ENCODE measurements around the gene DSCAM. TPM values are rescaled to one million over a fixed set of nuclear protein-coding genes. Genes with fewer than 3 reads are reported as not detected.

The DSCAM gene
- total RNA-seq, 8 experiments from 2014 or later, result 0.05 to 8.7 (median 4.4) TPM

- 11 to 98% (median 71%) methylated on average over 1 to 5 of the region's 5 CpGs; no CpG with 5 or more reads in 3 of the 10 experiments for WGBS, 10 experiments
- in situ Hi-C loops (cut with MboI; ENCODE audit: low pct_unique_long_range_greater_than_20kb in 2 of 9, low sequenced_read_pairs in 9 of 9, unreplicated experiment in 9 of 9), result no loop called here
- Histone ChIP-seq H3K4me3 (no peak overlapping the region), H3K27ac (no peak overlapping the region), H3K4me1 (replicated peaks in 1 of 2) (peaks cover 5 to 17% of the 10 kb centered on the region in 2 donors)
- ATAC-seq (replicated peaks in 6 of 8), result no peak
These were observed 92.5 kb downstream of the DSCAM start for GRCh38 chr21:40754466-40754865.

GRCh38 chr21:40753756-40754155 is 93.2 kb downstream of the DSCAM start:
- Histone ChIP-seq H3K27ac (no peak overlapping the region), H3K4me1 (replicated peaks in 1 of 2) (peaks cover 5 to 17% of the 10 kb centered on the region in 2 donors), H3K4me3 (no peak overlapping the region)
- no peak for ATAC-seq (replicated peaks in 6 of 8)
- in situ Hi-C loops (cut with MboI; ENCODE audit: low pct_unique_long_range_greater_than_20kb in 2 of 9, low sequenced_read_pairs in 9 of 9, unreplicated experiment in 9 of 9), result no loop called here
- WGBS, 10 experiments, result 42 to 100% (median 85%) methylated on average over 3 to 8 of the region's 8 CpGs; no CpG with 5 or more reads in 1 of the 10 experiments

- peak in 6 of 8 experiments; percentile 38 to 71 (median 64) for ATAC-seq (replicated peaks in 6 of 8)
- WGBS, 10 experiments, result 0 to 25% (median 15%) methylated on average over 1 to 2 of the region's 2 CpGs; no CpG with 5 or more reads in 4 of the 10 experiments
- in situ Hi-C loops (cut with MboI; ENCODE audit: low pct_unique_long_range_greater_than_20kb in 2 of 9, low sequenced_read_pairs in 9 of 9, unreplicated experiment in 9 of 9), result no loop called here
- Histone ChIP-seq H3K4me3 (no peak overlapping the region), H3K4me1 (replicated peaks in 1 of 2) (peaks cover 5 to 17% of the 10 kb centered on the region in 2 donors), H3K27ac (no peak overlapping the region)
These were observed 94.8 kb downstream of the DSCAM start for GRCh38 chr21:40752125-40752524.

DNA sequence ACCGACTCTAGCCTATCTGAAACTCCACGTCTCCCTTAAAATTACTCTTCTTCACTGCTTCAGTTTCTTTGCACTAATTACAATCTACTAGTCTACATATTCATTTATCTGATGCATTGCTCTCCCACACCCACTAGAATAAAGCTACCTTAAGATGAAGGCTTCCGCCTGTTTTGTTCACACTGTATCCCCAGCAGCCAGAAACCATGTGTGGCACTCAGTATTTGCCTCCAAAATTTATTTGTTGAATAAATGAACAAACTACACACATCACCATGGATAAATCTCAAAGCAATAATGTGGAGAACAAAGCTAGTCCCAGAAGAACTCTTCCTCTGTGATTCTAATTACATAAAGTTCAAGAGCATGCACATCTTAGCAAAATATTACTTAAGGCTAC is 95.7 kb downstream of the DSCAM start:
- 34 to 100% (median 100%) methylated on average over 1 to 3 of the region's 3 CpGs; no CpG with 5 or more reads in 1 of the 10 experiments for WGBS, 10 experiments
- peak in 3 of 8 experiments; percentile 32 to 63 (median 51) for ATAC-seq (replicated peaks in 6 of 8)
- in situ Hi-C loops (cut with MboI; ENCODE audit: low pct_unique_long_range_greater_than_20kb in 2 of 9, low sequenced_read_pairs in 9 of 9, unreplicated experiment in 9 of 9), result no loop called here
- Histone ChIP-seq H3K27ac (no peak overlapping the region), H3K4me3 (no peak overlapping the region), H3K4me1 (replicated peaks in 1 of 2) (peaks cover 5 to 17% of the 10 kb centered on the region in 2 donors)

DNA sequence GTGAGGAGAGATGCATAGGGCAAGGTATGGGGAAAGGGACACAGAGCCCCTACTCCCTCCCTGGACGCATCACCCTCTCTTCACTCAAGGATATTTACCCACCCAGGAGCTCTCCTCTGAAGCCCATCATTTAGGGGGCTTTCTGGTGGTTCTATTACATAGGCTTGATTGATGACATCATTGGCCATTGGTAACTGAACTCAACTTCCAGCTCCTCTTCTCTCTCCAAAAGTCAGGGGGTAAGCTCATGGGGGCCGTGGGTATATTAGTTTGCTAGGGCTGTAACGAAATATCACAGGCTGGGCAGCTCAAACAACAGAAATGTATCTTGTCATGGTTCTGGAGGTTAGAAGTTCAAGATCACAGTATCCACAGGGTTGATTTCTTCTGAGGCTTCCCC is 110.8 kb downstream of the DSCAM start:
- Histone ChIP-seq H3K4me3 (no peak overlapping the region), H3K4me1 (replicated peaks in 1 of 2) (no peaks in the 10 kb centered on the region), H3K27ac (no peak overlapping the region)
- in situ Hi-C loops (cut with MboI; ENCODE audit: low pct_unique_long_range_greater_than_20kb in 2 of 9, low sequenced_read_pairs in 9 of 9, unreplicated experiment in 9 of 9), result no loop called here
- no peak for ATAC-seq (replicated peaks in 6 of 8)
- 0 to 93% (median 36%) methylated on average over 1 to 3 of the region's 3 CpGs; no CpG with 5 or more reads in 5 of the 10 experiments for WGBS, 10 experiments

GRCh38 chr21:40733024-40733397 is 113.9 kb downstream of the DSCAM start:
- in situ Hi-C loops (cut with MboI; ENCODE audit: low pct_unique_long_range_greater_than_20kb in 2 of 9, low sequenced_read_pairs in 9 of 9, unreplicated experiment in 9 of 9), result no loop called here
- H3K27ac ChIP-seq, result no peak overlapping the region
- peak in 1 of 8 experiments; percentile 19 for ATAC-seq (replicated peaks in 6 of 8)
- WGBS, 10 experiments, result 8 to 100% (median 82%) methylated on average over 1 to 3 of the region's 3 CpGs; no CpG with 5 or more reads in 2 of the 10 experiments
- no peak overlapping the region for H3K4me3 ChIP-seq
- peaks cover 9 to 16% of the 10 kb centered on the region in 2 donors for H3K4me1 ChIP-seq (replicated peaks in 1 of 2)

DNA sequence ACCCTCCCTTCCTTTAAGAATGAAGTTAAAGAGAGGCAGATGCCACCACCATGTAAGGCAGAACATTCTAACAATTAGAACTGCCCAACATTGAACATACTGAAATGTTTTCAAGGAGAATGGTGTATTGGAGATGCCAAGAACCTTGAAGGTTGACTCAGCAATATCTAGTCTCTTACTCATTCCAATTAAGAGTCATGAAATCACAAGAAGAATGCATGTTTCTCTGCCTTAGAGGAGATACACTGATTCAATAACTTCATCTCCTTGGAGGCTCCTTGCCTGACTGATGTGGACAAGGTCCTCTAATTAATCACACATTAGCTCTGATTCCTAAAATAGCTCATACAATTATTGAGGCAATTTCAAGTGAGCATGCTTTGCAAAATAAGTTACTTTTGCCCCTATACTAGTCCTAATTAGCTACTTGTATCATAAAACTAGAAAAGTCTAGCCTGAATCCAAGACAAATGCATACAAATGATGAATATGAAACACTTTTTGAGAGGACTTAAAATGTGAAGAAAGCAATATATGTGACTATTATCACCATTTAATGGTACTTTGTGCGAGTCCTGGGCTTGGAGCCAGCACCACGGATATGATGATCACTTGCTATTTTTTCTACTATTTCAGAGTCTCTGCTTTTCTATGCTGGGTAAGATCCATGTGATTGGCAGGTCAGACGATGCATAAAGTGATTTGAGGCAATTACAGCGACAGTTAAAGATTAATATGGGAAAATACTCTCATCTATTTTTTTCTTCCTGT is 114.5 kb downstream of the DSCAM start:
- Histone ChIP-seq H3K4me1 (replicated peaks in 1 of 2) (peaks cover 9 to 16% of the 10 kb centered on the region in 2 donors), H3K27ac (no peak overlapping the region), H3K4me3 (no peak overlapping the region)
- peak in 3 of 8 experiments; percentile 35 to 61 (median 36) for ATAC-seq (replicated peaks in 6 of 8)
- WGBS, 10 experiments, result 0 to 95% (median 86%) methylated on average over 2 to 4 of the region's 4 CpGs; no CpG with 5 or more reads in 1 of the 10 experiments
- in situ Hi-C loops (cut with MboI; ENCODE audit: low pct_unique_long_range_greater_than_20kb in 2 of 9, low sequenced_read_pairs in 9 of 9, unreplicated experiment in 9 of 9), result no loop called here

GRCh38 chr21:40731206-40731605 is 115.8 kb downstream of the DSCAM start:
- no peak for ATAC-seq (replicated peaks in 6 of 8)
- 0 to 100% (median 83%) methylated on average over 1 of the region's 1 CpG; no CpG with 5 or more reads in 4 of the 10 experiments for WGBS, 10 experiments
- H3K4me3 ChIP-seq, result no peak overlapping the region
- in situ Hi-C loops (cut with MboI; ENCODE audit: low pct_unique_long_range_greater_than_20kb in 2 of 9, low sequenced_read_pairs in 9 of 9, unreplicated experiment in 9 of 9), result no loop called here
- H3K27ac ChIP-seq, result no peak overlapping the region
- peaks cover 14 to 16% of the 10 kb centered on the region in 2 donors for H3K4me1 ChIP-seq (replicated peaks in 1 of 2)

DNA sequence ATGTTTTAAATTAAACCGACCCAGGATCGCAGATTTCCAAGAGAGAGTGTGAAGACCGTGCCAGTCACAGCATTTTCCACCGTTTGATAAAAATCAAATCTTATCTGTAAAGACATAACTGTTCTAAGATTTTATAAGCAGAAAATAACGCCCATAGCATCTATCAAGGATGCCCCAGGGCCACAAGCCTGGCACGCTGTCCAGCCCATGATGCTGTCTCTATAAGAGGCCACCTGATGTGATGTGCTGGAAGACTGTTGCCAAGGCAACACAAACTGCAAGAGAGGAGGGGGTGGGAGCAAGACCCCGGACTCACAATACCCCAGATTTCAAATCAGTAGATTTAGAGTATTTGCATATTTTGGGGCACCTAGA is 116.5 kb downstream of the DSCAM start:
- Histone ChIP-seq H3K27ac (no peak overlapping the region), H3K4me3 (no peak overlapping the region), H3K4me1 (replicated peaks in 1 of 2) (peaks cover 14 to 16% of the 10 kb centered on the region in 2 donors)
- 0 to 84% (median 60%) methylated on average over 2 to 7 of the region's 7 CpGs for WGBS, 10 experiments
- peak in 1 of 8 experiments; percentile 37 for ATAC-seq (replicated peaks in 6 of 8)
- in situ Hi-C loops (cut with MboI; ENCODE audit: low pct_unique_long_range_greater_than_20kb in 2 of 9, low sequenced_read_pairs in 9 of 9, unreplicated experiment in 9 of 9), result no loop called here

GRCh38 chr21:40729761-40730425 is 117.1 kb downstream of the DSCAM start:
- ATAC-seq (replicated peaks in 6 of 8), result no peak
- Histone ChIP-seq H3K4me3 (no peak overlapping the region), H3K27ac (no peak overlapping the region), H3K4me1 (replicated peaks in 1 of 2) (peaks cover 14 to 16% of the 10 kb centered on the region in 2 donors)
- in situ Hi-C loops (cut with MboI; ENCODE audit: low pct_unique_long_range_greater_than_20kb in 2 of 9, low sequenced_read_pairs in 9 of 9, unreplicated experiment in 9 of 9), result no loop called here
- WGBS, 10 experiments, result 26 to 90% (median 73%) methylated on average over 2 to 8 of the region's 8 CpGs; no CpG with 5 or more reads in 3 of the 10 experiments

- ATAC-seq (replicated peaks in 6 of 8), result peak in 1 of 8 experiments; percentile 94
- WGBS, 10 experiments, result 3 to 90% (median 75%) methylated on average over 2 to 5 of the region's 5 CpGs
- Histone ChIP-seq H3K4me3 (no peak overlapping the region), H3K4me1 (replicated peaks in 1 of 2) (peaks cover 19 to 21% of the 10 kb centered on the region in 2 donors), H3K27ac (peak overlapping the region; percentile 53 to 78)
- in situ Hi-C loops (cut with MboI; ENCODE audit: low pct_unique_long_range_greater_than_20kb in 2 of 9, low sequenced_read_pairs in 9 of 9, unreplicated experiment in 9 of 9), result no loop called here
These were observed 123.0 kb downstream of the DSCAM start for GRCh38 chr21:40723966-40724365.

- in situ Hi-C loops (cut with MboI; ENCODE audit: low pct_unique_long_range_greater_than_20kb in 2 of 9, low sequenced_read_pairs in 9 of 9, unreplicated experiment in 9 of 9), result no loop called here
- Histone ChIP-seq H3K4me1 (replicated peaks in 1 of 2) (peaks cover 19 to 21% of the 10 kb centered on the region in 2 donors), H3K27ac (peak overlapping the region; percentile 78 to 83), H3K4me3 (no peak overlapping the region)
- 0 to 72% (median 24%) methylated on average over 1 to 2 of the region's 2 CpGs; no CpG with 5 or more reads in 1 of the 10 experiments for WGBS, 10 experiments
- peak in 5 of 8 experiments; percentile 87 to 97 (median 89) for ATAC-seq (replicated peaks in 6 of 8)
These were observed 123.6 kb downstream of the DSCAM start for GRCh38 chr21:40723317-40723716.

DNA sequence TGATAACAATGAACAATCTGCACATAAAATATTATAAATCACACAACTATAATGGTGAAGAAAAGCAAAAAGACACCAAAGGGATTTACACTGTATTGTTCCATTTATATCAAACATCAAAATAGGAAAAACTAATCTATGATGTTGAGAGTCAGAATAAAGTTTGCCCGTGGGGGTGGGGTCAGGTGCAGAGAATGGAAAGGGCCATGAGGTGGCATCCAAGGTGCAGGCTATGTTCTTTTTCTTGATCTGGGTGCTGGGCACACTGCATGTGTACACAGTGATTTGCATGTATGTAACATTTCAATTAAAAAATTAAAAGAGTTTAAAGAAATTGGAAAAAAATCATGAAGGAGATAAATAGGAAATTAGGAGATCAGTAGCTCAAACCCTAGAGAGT is 127.3 kb downstream of the DSCAM start:
- H3K4me3 ChIP-seq, result no peak overlapping the region
- peaks cover 15 to 21% of the 10 kb centered on the region in 2 donors for H3K4me1 ChIP-seq (replicated peaks in 1 of 2)
- in situ Hi-C loops (cut with MboI; ENCODE audit: low pct_unique_long_range_greater_than_20kb in 2 of 9, low sequenced_read_pairs in 9 of 9, unreplicated experiment in 9 of 9), result no loop called here
- WGBS, 10 experiments, result 40 to 100% (median 80%) methylated on average over 1 of the region's 1 CpG; no CpG with 5 or more reads in 1 of the 10 experiments
- ATAC-seq (replicated peaks in 6 of 8), result no peak
- H3K27ac ChIP-seq, result no peak overlapping the region
